MCF 10A (cell line): ENCODE data around the gene HERC4. TPM values are rescaled to one million over a fixed set of nuclear protein-coding genes. Genes with fewer than 3 reads are reported as not detected.

Experiments used
- BruUV-seq: library from RNA; stranded (reverse); fragments of 400-500 nt; replicated peaks from 2 replicates; lab custom pipeline; 2021; lab: Mats Ljungman, UMichigan
- CTCF ChIA-PET: fragments of 300-600 bp; sonication (Branson Sonifier 250); formaldehyde crosslinking; extraction: SDS; loops from one replicate; lab custom pipeline; 2021; ENCODE audit warnings: antibody characterized with exemption, inconsistent platforms; lab: Yijun Ruan, JAX
- POLR2A ChIA-PET: fragments of 300-600, 350-650 bp; sonication (Branson Sonifier 250); formaldehyde crosslinking; extraction: SDS; loops from one replicate; lab custom pipeline; 2020; ENCODE audit warnings: antibody characterized with exemption, inconsistent platforms; lab: Yijun Ruan, JAX
- DNase-seq: peaks from one replicate; pipeline ENCODE4 v3.0.0-alpha.2; 2018; ENCODE audit not compliant: unreplicated experiment
- H3K27ac Mint-ChIP-seq: one replicate; pipeline ENCODE4 v1.8.0; 2022; ENCODE audit warnings: mild to moderate bottlenecking, low read depth, mixed read lengths; ENCODE audit not compliant: unreplicated experiment
- H3K27me3 Mint-ChIP-seq: one replicate; pipeline ENCODE4 v1.8.0; 2022; ENCODE audit warnings: mixed read lengths; ENCODE audit not compliant: insufficient read depth, unreplicated experiment
- H3K36me3 Mint-ChIP-seq: one replicate; pipeline ENCODE4 v1.8.0; 2022; ENCODE audit warnings: mild to moderate bottlenecking, moderate library complexity, mixed read lengths; ENCODE audit not compliant: insufficient read depth, unreplicated experiment
- H3K4me1 Mint-ChIP-seq: one replicate; pipeline ENCODE4 v1.8.0; 2022; ENCODE audit warnings: mixed read lengths; ENCODE audit not compliant: insufficient read depth, unreplicated experiment
- H3K4me3 Mint-ChIP-seq: one replicate; pipeline ENCODE4 v1.8.0; 2022; ENCODE audit warnings: mild to moderate bottlenecking, moderate library complexity, mixed read lengths; ENCODE audit not compliant: unreplicated experiment
- H3K9me3 Mint-ChIP-seq: one replicate; pipeline ENCODE4 v1.8.0; 2022; ENCODE audit warnings: mixed read lengths; ENCODE audit not compliant: unreplicated experiment
- intact Hi-C: fragments of 100-400 bp; cut with micrococcal nuclease; formaldehyde crosslinking; loops from 2 replicates; pipeline ENCODE4 v1.14.1; 2022
- total RNA-seq: library from RNA; stranded (reverse); gene quantifications from 2 replicates; pipeline ENCODE4 v1.2.3, GENCODE V29; 2022
- TF ChIP-seq, protein P1 (sequence below): fragments of 200-600 bp; IDR thresholded peaks from one replicate; pipeline ENCODE4 v1.8.0; 2022; ENCODE audit warnings: antibody characterized with exemption, mild to moderate bottlenecking; ENCODE audit not compliant: unreplicated experiment

The HERC4 gene
- total RNA-seq, 1 experiment from 2014 or later: 57.5 TPM

DNA sequence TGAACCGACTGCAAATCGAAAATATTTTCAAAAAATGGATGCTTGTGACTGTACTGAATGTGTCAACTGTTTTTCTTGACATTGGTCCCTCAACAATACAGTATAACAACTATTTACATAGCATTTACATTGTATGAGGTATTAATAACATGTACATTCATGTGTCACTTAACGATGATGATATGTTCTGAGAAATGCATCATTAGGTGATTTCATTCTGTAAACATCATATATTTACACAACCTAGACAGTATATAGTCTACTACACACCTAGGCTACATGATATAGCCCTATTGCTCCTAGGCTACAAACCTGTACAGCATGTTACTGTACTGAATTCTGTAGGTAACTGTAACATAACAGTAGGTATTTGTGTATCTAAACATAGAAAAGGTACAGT, 150.9 kb downstream of the HERC4 start:
- Mint-ChIP-seq H3K9me3 (no peaks in the 10 kb centered on the region), H3K4me3 (no peak overlapping the region), H3K4me1 (no peaks in the 10 kb centered on the region), H3K27ac (no peak overlapping the region), H3K27me3 (no peaks in the 10 kb centered on the region), H3K36me3 (peaks cover 46% of the 10 kb centered on the region)
- CTCF ChIA-PET: interaction anchor here (0.6 to 1.4 kb wide), 3 partner anchors 13 to 584 kb away, joined by 3 to 4 read pairs (median 4); no protein-coding TSS in a partner anchor
- TF ChIP-seq, protein P1, sequence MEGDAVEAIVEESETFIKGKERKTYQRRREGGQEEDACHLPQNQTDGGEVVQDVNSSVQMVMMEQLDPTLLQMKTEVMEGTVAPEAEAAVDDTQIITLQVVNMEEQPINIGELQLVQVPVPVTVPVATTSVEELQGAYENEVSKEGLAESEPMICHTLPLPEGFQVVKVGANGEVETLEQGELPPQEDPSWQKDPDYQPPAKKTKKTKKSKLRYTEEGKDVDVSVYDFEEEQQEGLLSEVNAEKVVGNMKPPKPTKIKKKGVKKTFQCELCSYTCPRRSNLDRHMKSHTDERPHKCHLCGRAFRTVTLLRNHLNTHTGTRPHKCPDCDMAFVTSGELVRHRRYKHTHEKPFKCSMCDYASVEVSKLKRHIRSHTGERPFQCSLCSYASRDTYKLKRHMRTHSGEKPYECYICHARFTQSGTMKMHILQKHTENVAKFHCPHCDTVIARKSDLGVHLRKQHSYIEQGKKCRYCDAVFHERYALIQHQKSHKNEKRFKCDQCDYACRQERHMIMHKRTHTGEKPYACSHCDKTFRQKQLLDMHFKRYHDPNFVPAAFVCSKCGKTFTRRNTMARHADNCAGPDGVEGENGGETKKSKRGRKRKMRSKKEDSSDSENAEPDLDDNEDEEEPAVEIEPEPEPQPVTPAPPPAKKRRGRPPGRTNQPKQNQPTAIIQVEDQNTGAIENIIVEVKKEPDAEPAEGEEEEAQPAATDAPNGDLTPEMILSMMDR: no peak
- no peak for DNase-seq
- BruUV-seq: no TSS peak
- intact Hi-C loops: no loop called here
- POLR2A ChIA-PET: interaction anchor here (0.6 to 1.1 kb wide), 3 partner anchors 36 to 268 kb away, joined by 3 to 5 read pairs (median 3); no protein-coding TSS in a partner anchor

DNA sequence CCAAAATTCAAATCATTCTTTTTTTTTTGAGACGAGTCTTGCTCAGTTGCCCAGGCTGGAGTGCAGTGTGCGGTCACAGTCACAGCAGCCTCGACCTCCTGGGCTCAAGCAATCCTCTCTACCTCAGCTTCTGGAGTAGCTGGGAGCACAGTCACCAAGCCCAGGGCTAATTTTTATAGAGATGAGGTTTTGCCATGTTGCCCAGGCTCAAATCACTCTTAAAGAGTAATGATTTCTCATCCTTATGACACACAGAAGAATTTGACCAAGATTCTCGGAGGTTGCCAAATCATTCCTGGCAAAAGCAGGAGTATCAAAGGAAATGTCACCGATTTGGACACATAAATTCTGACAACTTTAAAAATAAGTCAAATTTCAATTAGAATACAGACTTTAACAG, 151.5 kb downstream of the HERC4 start:
- ChIA-PET CTCF (interaction anchor here (1.0 kb wide), 1 partner anchor 69 kb away, joined by 3 read pairs; no protein-coding TSS in a partner anchor), POLR2A (interaction anchor here (0.6 kb wide), 1 partner anchor 268 kb away, joined by 3 read pairs; no protein-coding TSS in a partner anchor)
- Mint-ChIP-seq H3K4me3 (no peak overlapping the region), H3K36me3 (peaks cover 43% of the 10 kb centered on the region), H3K9me3 (no peaks in the 10 kb centered on the region), H3K27me3 (no peaks in the 10 kb centered on the region), H3K27ac (no peak overlapping the region), H3K4me1 (no peaks in the 10 kb centered on the region)
- DNase-seq: peak; percentile 10
- intact Hi-C loops: no loop called here
- TF ChIP-seq, protein P1: no peak
- no TSS peak for BruUV-seq

DNA sequence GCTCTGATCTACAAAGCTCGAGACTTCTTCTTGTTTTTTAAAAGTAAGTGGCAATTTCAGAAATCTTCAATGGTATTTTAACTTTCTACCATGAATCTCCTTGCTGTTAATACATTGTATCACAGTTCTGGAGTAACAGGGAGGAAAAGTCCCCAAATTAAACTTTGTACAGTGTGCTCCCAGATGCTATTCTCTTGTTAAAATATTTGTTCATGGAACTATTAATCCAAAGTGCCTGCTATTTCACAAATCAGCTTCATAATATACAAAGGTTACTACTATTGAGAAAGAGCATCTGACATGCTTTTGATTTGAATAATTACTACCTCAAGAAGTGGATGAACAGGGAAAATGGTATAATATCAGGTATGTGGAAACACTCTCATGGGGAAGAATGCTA, 154.0 kb downstream of the HERC4 start:
- no peaks in the 10 kb centered on the region for H3K27me3 Mint-ChIP-seq
- DNase-seq: no peak
- H3K4me3 Mint-ChIP-seq: no peak overlapping the region
- ChIA-PET CTCF (interaction anchor here (0.7 to 0.8 kb wide), 2 partner anchors 14 to 17 kb away, joined by 5 to 6 read pairs; no protein-coding TSS in a partner anchor), POLR2A (interaction anchor here (0.7 to 1.4 kb wide), 3 partner anchors 12 to 36 kb away, joined by 3 to 5 read pairs (median 4); no protein-coding TSS in a partner anchor)
- TF ChIP-seq, protein P1: no peak
- H3K4me1 Mint-ChIP-seq: no peaks in the 10 kb centered on the region
- H3K9me3 Mint-ChIP-seq: no peaks in the 10 kb centered on the region
- BruUV-seq: no TSS peak
- H3K27ac Mint-ChIP-seq: no peak overlapping the region
- intact Hi-C loops: no loop called here
- H3K36me3 Mint-ChIP-seq: peaks cover 49% of the 10 kb centered on the region

DNA sequence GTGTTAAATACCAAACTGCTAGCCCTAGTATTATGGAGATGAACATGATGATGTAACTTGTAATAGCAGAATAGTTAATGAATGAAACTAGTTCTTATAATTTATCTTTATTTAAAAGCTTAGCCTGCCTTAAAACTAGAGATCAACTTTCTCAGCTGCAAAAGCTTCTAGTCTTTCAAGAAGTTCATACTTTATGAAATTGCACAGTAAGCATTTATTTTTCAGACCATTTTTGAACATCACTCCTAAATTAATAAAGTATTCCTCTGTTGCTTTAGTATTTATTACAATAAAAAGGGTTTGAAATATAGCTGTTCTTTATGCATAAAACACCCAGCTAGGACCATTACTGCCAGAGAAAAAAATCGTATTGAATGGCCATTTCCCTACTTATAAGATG, 157.4 kb downstream of the HERC4 start:
- POLR2A ChIA-PET: interaction anchor here (0.7 to 1.7 kb wide), 4 partner anchors 13 to 32 kb away, joined by 3 to 8 read pairs (median 3); no protein-coding TSS in a partner anchor

More for the DNA sequence above, 157.4 kb downstream of the HERC4 start:
- no peak for DNase-seq
- CTCF ChIA-PET: interaction anchor here (0.6 kb wide), 1 partner anchor 22 kb away, joined by 3 read pairs; no protein-coding TSS in a partner anchor
- intact Hi-C loops: no loop called here
- Mint-ChIP-seq H3K4me3 (no peak overlapping the region), H3K4me1 (no peaks in the 10 kb centered on the region), H3K27ac (no peak overlapping the region), H3K27me3 (no peaks in the 10 kb centered on the region), H3K9me3 (no peaks in the 10 kb centered on the region), H3K36me3 (peaks cover 62% of the 10 kb centered on the region)
- TF ChIP-seq, protein P1: no peak
- no TSS peak for BruUV-seq
